ENCODE results near the gene PSAPL1. TPM values are rescaled to one million over a fixed set of nuclear protein-coding genes. Genes with fewer than 3 reads are reported as not detected.
"Not testable (repeated sequence)": the region's sequence is repeated elsewhere in the genome, so short reads cannot be mapped to it uniquely, and the experiment has no call there.

The PSAPL1 gene
- total RNA-seq, 1 experiment from 2014 or later, result not detected

- no peak for DNase-seq (ENCODE audit: low read depth)
Measured at GRCh38 chr4:7459471-7459870, 24.7 kb upstream of the PSAPL1 start.

DNA sequence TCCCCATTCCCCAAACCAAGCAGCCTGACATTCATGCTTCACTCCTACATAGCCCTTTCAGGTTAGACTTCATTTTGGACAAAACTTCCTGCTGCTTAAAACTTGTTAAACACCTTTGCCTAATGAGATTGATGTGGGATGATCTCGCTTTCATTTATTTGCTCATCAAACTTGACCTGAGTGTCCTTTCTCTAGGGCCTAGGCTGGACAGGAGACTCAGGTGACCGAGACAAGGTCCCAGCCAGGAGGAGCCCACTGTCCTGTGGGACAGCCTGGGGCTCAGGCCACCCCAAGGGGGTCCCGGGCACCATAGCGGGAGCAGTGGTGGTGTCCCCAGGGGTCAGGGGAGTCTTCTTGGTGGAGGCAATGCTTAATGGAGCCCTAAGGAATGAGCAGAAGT, 23.7 kb upstream of the PSAPL1 start:
- DNase-seq (ENCODE audit: low read depth), result no peak

DNA sequence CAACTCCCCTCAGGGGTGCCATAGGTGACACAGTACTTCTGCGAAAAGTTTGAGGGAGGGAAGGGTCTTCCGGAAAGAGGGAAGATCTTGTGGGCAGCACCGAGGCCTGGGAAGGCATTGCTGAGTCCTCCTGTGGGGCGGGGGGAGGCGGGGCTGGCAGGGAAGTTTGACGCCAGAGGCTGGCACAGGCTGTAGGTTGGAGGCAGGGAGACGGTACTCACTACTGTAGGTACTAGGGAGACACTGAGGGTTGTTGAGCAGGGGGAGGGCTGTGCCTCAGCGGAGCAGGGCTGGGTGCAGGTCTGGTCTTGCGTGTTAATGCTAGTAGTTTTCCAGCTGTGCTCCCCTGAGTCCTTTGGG, 23.3 kb upstream of the PSAPL1 start:
- DNase-seq (ENCODE audit: low read depth), result no peak

DNA sequence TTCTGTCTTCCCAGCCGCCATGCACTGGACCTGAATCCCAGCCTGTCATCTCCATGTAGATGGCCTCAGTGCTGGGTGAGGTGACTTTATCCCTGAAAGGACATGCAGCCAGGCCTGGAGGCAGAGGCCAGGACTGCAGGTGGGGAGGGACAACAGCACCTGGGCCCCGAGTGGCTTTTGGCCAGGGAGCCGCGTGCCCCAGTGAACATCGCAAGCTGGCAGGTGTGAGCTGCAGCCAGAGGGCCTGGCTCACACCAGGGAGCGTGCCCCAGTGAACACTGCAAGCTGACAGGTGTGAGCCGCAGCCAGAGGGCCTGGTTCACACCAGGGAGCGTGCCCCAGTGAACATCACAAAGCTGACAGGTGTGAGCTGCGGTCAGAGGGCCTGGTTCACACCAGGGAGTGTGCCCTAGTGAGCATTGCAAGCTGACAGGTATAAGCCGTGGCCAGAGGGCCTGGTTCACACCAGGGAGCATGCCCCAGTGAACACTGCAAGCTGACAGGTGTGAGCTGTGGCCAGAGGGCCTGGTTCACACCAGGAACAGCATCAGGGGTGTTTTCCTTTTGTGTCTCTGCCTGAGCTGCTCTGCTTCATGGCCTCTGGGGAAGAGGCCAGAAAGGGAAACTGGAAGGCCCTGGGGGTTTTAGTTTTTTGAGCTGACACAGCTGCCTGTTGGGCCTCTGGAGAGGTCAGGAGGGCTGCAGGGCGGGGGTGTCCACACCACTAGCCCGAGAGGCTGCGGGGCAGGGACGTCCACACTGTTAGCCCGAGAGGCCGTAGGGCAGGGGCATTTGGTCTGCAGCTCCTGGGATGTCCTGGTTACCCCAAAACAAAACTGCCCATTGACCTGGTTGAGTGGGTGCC, 22.7 kb upstream of the PSAPL1 start:
- DNase-seq (ENCODE audit: low read depth), result no peak

- not testable (repeated sequence) for DNase-seq (ENCODE audit: low read depth)
Measured at GRCh38 chr4:7452802-7453201, 18.1 kb upstream of the PSAPL1 start.

DNA sequence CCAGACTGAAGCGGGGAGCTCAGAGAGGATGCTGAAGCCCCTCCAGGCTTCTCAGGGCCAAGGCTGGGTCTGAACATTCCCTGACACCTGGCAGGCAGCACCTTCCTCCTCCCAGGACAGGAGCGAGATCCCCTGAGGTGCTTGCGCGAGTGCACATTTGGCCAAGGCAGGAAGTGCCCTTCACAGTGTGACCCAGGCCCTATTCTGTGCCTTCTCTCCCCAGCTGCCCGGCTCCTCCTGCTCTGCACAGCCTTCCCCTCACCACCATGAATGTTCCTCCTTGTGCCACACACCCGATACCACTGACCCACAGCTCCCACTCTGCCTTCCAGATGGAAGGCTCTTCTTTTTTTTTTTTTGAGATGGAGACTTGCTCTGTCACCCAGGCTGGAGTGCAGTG, 17.1 kb upstream of the PSAPL1 start:
- no peak for DNase-seq (ENCODE audit: low read depth)

GRCh38 chr4:7451434-7451789, 16.7 kb upstream of the PSAPL1 start:
- no peak for DNase-seq (ENCODE audit: low read depth)

DNA sequence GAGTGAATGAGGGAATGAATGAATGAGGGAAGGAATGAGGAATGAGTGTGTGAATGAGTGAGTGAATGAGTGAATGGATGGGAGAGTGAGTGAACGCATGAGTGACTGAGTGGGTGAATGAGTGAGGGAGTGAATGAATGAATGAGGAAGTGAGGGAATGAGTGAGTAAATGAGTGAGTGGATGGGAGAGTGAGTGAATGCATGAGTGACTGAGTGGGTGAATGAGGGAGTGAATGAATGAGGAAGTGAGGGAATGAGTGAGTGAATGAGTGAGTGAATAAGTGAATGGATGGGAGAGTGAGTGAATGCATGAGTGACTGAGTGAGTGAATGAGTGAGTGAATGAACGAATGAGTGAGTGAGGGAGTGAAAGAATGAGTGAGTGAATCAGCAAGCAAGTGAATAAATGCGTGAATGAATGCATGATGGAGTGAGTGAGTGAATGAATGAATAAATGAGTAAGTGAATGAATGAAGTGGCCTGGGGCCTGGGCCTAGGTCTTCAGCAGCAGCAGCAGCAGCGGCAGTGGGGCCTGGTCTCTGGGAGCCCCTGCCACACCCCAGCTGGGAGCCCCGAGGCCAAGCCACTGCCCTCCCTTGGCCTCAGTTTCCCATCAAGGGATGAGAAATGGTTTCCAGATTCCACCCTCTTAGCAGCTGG, 16.2 kb upstream of the PSAPL1 start:
- DNase-seq (ENCODE audit: low read depth), result no peak

GRCh38 chr4:7448036-7448435, 13.3 kb upstream of the PSAPL1 start:
- DNase-seq (ENCODE audit: low read depth), result no peak

DNA sequence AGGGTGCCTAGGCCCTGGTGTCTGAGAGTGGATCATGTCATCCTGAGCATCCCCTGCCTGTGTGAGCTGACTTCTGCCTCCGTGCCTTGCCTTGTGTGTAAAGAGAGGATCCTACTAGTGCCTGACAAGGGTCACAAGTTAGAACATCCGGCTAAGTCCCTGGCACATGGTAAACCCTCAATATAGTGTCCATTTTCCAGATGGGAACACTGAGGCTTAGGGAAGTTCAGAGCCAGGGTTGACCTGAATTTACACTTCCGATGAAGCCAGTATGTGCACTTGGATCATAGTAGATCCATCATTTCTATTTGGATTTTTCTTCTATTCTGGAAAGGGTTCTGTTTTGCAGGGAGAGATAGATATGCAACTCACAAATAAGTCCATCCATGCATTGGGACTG, 12.5 kb upstream of the PSAPL1 start:
- DNase-seq (ENCODE audit: low read depth), result no peak

- DNase-seq (ENCODE audit: low read depth), result no peak
Measured at GRCh38 chr4:7444731-7445130, 10.0 kb upstream of the PSAPL1 start.

DNA sequence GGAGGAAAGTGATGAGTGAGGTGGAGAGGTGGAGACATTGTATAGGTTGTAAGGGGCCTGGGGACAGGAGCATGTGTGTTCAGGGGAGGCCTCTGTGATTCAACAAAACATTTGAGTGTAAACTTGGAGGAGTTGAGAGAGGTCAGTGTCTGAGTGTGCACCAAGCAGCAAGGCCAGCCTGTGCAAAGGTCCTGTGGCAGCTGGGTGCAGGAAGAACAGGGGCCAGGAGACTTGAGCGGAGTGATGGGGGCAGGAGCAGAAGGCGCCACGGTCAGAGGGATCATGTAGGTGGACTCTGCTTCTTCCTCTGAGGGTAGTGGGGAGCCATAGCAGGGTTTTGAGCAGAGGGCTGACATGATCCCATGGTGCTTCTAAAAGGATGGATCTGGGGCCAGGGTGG, 9.6 kb upstream of the PSAPL1 start:
- DNase-seq (ENCODE audit: low read depth), result no peak

- DNase-seq (ENCODE audit: low read depth), result no peak
Measured at GRCh38 chr4:7442574-7443162, 7.9 kb upstream of the PSAPL1 start.

GRCh38 chr4:7441201-7441600, 6.5 kb upstream of the PSAPL1 start:
- no peak for DNase-seq (ENCODE audit: low read depth)

DNA sequence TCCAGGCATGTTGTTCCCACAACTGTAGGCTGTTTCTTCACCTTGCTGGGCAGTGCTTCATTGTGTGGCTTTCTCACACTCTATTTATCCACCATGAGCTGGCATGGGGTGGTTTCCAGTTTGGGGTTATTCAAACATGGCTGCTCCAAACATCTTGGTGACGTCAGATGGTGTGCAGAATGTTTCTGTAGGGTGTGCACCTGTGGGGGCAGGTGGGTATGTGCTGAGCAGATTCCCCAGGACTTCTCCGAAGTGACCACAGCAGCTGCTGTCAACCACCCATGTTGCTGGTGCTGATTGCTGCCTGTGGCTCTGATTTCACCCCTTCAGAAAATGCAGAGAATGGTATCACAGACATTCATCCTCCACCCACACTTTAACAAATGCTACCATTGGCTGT, 5.0 kb upstream of the PSAPL1 start:
- no peak for DNase-seq (ENCODE audit: low read depth)

- DNase-seq (ENCODE audit: low read depth), result no peak
Measured at GRCh38 chr4:7436256-7436655, 1.5 kb upstream of the PSAPL1 start.

GRCh38 chr4:7435471-7436061, 836 bp upstream of the PSAPL1 start:
- no peak for DNase-seq (ENCODE audit: low read depth)

DNA sequence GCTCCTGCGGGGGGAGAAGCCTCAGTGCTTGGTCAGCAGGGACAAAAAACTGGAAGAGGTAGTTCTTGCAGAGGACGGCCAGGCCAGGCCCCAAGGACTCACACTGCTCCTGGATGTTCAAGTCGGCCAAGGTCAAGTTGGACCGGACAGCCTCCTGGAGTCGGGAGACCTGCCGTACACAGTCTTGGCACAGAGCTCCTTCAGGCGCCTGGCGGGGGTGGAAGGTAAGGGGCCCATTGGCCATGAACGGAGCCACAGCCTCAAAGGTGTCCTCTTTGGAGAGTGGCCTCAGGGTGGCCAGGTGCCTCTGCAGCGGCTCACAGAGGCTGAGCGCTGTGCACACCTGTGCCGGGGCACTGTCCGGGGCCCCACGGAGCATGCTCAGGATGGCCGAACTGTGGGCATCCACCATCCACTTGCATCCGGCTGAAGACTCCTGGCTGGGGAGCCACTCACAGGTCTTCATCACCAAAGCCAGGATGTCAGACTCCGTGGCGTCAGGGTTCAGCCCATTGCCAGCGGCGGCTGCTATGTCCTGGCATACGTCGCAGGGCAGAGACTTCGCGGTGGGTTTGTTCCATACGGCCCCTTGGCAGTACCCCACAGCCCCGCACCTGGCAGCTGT, 477 bp downstream of the PSAPL1 start:
- no peak for DNase-seq (ENCODE audit: low read depth)

GRCh38 chr4:7433376-7434140, 1.2 kb downstream of the PSAPL1 start:
- no peak for DNase-seq (ENCODE audit: low read depth)

GRCh38 chr4:7432531-7433375, 2.0 kb downstream of the PSAPL1 start:
- DNase-seq (ENCODE audit: low read depth), result no peak

Data from HT1080 (cell line).